ENCODE measurements around the gene OR5K3. TPM values are rescaled to one million over a fixed set of nuclear protein-coding genes. Genes with fewer than 3 reads are reported as not detected.

The OR5K3 gene
- total and polyA plus RNA-seq, 10 donors: not detected

DNA sequence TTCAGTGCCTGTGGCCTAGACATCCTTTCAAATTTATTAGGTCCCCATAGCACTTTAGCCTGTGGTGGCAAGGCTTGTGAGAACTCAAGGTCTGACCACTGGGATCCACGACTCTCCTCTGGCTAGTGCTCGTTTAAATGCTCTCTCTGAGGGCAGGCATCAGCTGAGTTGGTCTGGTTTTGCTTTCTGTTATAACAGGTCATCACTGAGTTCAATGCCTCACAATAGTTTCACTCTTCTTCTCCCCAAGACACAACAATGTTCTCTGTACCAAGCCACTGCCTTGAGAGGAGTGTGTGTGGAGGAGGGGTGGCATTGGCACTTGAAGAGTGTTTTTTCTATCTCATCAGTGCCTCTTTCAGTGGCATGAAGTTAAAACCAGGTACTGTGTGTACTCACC is 29.2 kb upstream of the OR5K3 start:
- Histone ChIP-seq H3K4me1 (no peaks in the 10 kb centered on the region), H3K4me3 (no peak overlapping the region), H3K9me3 (peaks cover 0 to 47% (median 30%) of the 10 kb centered on the region in 8 donors), H3K27ac (no peak overlapping the region), H3K27me3 (replicated peaks in 1 of 7) (no peaks in the 10 kb centered on the region), H3K36me3 (no peaks in the 10 kb centered on the region)
- intact Hi-C loops (cut with DNase I; ENCODE audit: low total_unique reads): no loop called here
- no peak for TF ChIP-seq CTCF (IDR thresholded peaks at IDR 0.05 in 8 of 11, conservative IDR thresholded peaks at IDR 0.05 in 3 of 11)
- TF ChIP-seq POLR2AphosphoS5 (IDR thresholded peaks at IDR 0.05): no peak
- TF ChIP-seq POLR2A (IDR thresholded peaks at IDR 0.05): no peak
- no peak for DNase-seq
- 45 to 90% (median 64%) methylated on average over 2 of the region's 2 CpGs for WGBS, 5 donors

DNA sequence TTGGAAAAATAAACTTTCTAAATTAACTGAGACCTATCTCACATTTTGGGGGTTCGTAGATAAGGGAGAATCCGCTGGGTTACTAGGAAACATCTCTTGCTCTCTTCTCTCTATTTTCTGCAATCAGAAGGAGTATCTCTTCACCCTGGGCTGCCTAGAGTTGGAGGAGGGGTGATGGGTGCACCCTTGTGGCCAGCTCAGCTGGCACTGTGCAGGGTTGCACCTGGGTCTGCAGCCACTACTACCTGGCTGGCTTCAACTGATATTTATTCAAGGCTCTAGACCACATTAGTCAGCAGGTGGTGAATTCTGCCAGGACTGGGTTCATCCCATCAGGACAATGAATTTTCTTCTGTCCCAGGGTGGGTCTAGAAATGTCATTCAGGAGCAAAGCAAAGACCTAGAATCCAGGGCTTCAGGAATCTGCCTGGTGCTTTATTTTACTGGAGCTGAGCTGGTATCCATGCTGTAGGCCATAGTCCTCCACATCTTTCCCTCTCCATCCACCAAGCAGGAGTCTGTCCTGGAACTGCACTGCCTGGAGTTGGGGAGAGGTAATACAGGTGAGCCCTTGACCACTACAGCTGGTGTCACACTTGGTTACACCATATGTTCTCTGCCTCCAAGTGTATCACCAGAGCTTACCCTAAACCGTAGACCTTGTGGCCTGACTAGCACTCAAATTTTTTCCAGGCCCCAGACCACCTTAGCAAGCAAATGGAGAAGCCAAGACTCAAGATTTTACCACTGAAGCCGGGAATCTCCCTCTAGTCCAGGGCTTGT is 22.8 kb upstream of the OR5K3 start:
- DNase-seq: no peak
- Histone ChIP-seq H3K27ac (no peak overlapping the region), H3K4me3 (no peak overlapping the region), H3K27me3 (replicated peaks in 1 of 7) (no peaks in the 10 kb centered on the region), H3K36me3 (no peaks in the 10 kb centered on the region), H3K4me1 (no peaks in the 10 kb centered on the region), H3K9me3 (peaks cover 0 to 10% (median 2%) of the 10 kb centered on the region in 8 donors)
- intact Hi-C loops (cut with DNase I; ENCODE audit: low total_unique reads): no loop called here
- TF ChIP-seq POLR2AphosphoS5 (IDR thresholded peaks at IDR 0.05): no peak
- no peak for TF ChIP-seq POLR2A (IDR thresholded peaks at IDR 0.05)
- TF ChIP-seq CTCF (IDR thresholded peaks at IDR 0.05 in 8 of 11, conservative IDR thresholded peaks at IDR 0.05 in 3 of 11): no peak
- 72 to 91% (median 83%) methylated on average over 4 of the region's 4 CpGs for WGBS, 5 donors

DNA sequence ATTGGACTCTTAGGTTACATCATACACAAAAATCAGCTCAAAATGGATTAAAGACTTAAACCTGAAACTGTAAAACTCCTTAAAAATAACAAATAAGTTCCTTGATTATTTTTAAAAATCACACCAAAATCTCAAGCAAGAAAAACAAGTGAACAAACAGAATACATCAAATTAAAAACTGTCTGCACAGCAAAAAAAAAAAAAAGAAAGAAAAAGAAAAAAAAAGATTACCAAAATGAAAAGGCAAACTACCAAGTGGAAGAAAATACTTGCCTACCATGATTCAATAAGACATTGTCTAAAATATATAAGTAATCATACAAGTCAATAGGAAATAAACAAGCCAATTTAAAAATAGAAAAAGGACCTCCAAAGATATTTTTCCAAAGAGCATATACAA is 19.3 kb upstream of the OR5K3 start:
- no peak for DNase-seq
- Histone ChIP-seq H3K27ac (no peak overlapping the region), H3K4me1 (no peaks in the 10 kb centered on the region), H3K4me3 (no peak overlapping the region), H3K9me3 (no peaks in the 10 kb centered on the region), H3K27me3 (replicated peaks in 1 of 7) (no peaks in the 10 kb centered on the region), H3K36me3 (no peaks in the 10 kb centered on the region)
- intact Hi-C loops (cut with DNase I; ENCODE audit: low total_unique reads): no loop called here
- TF ChIP-seq POLR2A (IDR thresholded peaks at IDR 0.05) (no peak), POLR2AphosphoS5 (IDR thresholded peaks at IDR 0.05) (no peak), CTCF (IDR thresholded peaks at IDR 0.05 in 8 of 11, conservative IDR thresholded peaks at IDR 0.05 in 3 of 11) (no peak)

DNA sequence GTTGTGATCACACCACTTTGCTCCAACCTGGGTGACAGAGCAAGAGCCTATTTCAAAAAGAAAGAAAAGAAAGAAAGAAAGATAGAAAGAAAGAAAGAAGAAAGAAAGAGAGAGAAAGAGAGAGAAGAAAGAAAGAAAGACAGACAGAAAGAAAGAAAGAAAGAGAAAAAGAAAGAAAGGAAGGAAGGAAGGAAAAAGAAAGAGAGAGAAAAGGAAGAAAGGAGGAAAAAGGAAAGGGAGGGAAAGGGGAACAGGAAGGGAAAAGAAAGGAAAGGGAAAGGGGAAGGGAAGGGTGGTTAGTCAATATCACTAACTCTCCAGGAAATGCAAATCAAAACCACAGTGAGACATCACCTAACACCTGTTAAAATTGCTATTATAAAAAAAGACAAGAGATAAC is 18.6 kb upstream of the OR5K3 start:
- H3K9me3 ChIP-seq: no peaks in the 10 kb centered on the region
- no peaks in the 10 kb centered on the region for H3K36me3 ChIP-seq
- H3K4me1 ChIP-seq: no peaks in the 10 kb centered on the region
- DNase-seq: no peak
- H3K27me3 ChIP-seq (replicated peaks in 1 of 7): no peaks in the 10 kb centered on the region
- H3K4me3 ChIP-seq: no peak overlapping the region
- intact Hi-C loops (cut with DNase I; ENCODE audit: low total_unique reads): no loop called here
- TF ChIP-seq CTCF (IDR thresholded peaks at IDR 0.05 in 8 of 11, conservative IDR thresholded peaks at IDR 0.05 in 3 of 11) (no peak), POLR2AphosphoS5 (IDR thresholded peaks at IDR 0.05) (no peak), POLR2A (IDR thresholded peaks at IDR 0.05) (no peak)
- no peak overlapping the region for H3K27ac ChIP-seq
